A673 (cell line): Measurements from ENCODE around the gene CLASP1. TPM values are rescaled to one million over a fixed set of nuclear protein-coding genes. Genes with fewer than 3 reads are reported as not detected.
"Not testable (repeated sequence)": the region's sequence is repeated elsewhere in the genome, so short reads cannot be mapped to it uniquely, and the experiment has no call there.

Source experiments
- BruUV-seq: library from RNA; stranded (reverse); fragments of 400-500 nt; replicated peaks from 2 replicates; lab custom pipeline; 2021; lab: Mats Ljungman, UMichigan
- CTCF ChIA-PET: fragments of 300-600 bp; sonication (Branson Sonifier 250); formaldehyde crosslinking; loops from one replicate; lab custom pipeline; 2022; ENCODE audit warnings: antibody characterized with exemption; lab: Charles Lee
- POLR2A ChIA-PET: fragments of 300-600 bp; sonication (Branson Sonifier 250); formaldehyde crosslinking; loops from one replicate; lab custom pipeline; 2022; ENCODE audit warnings: antibody characterized with exemption; ENCODE audit not compliant: low non-redundant PET; lab: Charles Lee
- DNase-seq: peaks from one replicate; pipeline ENCODE4 v3.0.0-alpha.2; 2015; ENCODE audit warnings: low spot score
- H3K27ac ChIP-seq: fragments of 200-600 bp; sonication (generic); 2 replicates; pipeline ENCODE4 v1.5.1; 2016; ENCODE audit warnings: mixed run types, low read depth, mild to moderate bottlenecking, mixed read lengths, antibody characterized with exemption, low read length; ENCODE audit not compliant: poor library complexity, severe bottlenecking
- H3K27me3 ChIP-seq: fragments of 200-600 bp; sonication (generic); replicated peaks from 2 replicates; pipeline ENCODE4 v1.6.1; 2017; ENCODE audit warnings: mixed run types, low read depth, mild to moderate bottlenecking, mixed read lengths, antibody characterized with exemption, low read length; ENCODE audit not compliant: insufficient read depth, poor library complexity
- H3K36me3 ChIP-seq: fragments of 200-600 bp; sonication (generic); 2 replicates; pipeline ENCODE4 v1.6.1; 2016; ENCODE audit warnings: mixed run types, mild to moderate bottlenecking, mixed read lengths, antibody characterized with exemption, low read length; ENCODE audit not compliant: insufficient read depth, poor library complexity, severe bottlenecking
- H3K4me1 ChIP-seq: fragments of 200-600 bp; sonication (generic); 2 replicates; pipeline ENCODE4 v1.6.1; 2017; ENCODE audit warnings: mixed run types, mild to moderate bottlenecking, mixed read lengths, antibody characterized with exemption, low read length; ENCODE audit not compliant: insufficient read depth, poor library complexity, severe bottlenecking
- H3K4me3 ChIP-seq: fragments of 200-600 bp; sonication (generic); 2 replicates; pipeline ENCODE4 v1.5.1; 2016; ENCODE audit warnings: low read depth, mixed run types, mild to moderate bottlenecking, mixed read lengths, low read length; ENCODE audit not compliant: poor library complexity, severe bottlenecking
- H3K9me3 ChIP-seq: fragments of 200-600 bp; sonication (generic); 2 replicates; pipeline ENCODE4 v1.6.1; 2016; ENCODE audit warnings: mixed run types, low read depth, mild to moderate bottlenecking, mixed read lengths, antibody characterized with exemption, low read length; ENCODE audit not compliant: poor library complexity, severe bottlenecking
- CTCF ChIP-seq: fragments of 300-800, 200-600 bp; sonication (generic); conservative IDR thresholded peaks from 2 replicates; pipeline ENCODE4 v1.5.1; 2017; ENCODE audit warnings: low read depth, mild to moderate bottlenecking, antibody characterized with exemption, low read length, moderate library complexity, mixed read lengths
- EZH2 ChIP-seq: fragments of 200-600 bp; sonication (generic); IDR thresholded peaks from 2 replicates; pipeline ENCODE4 v1.6.1; 2017; ENCODE audit warnings: borderline replicate concordance, low read depth, mild to moderate bottlenecking, mixed read lengths, antibody characterized with exemption, low read length; ENCODE audit not compliant: poor library complexity, severe bottlenecking
- intact Hi-C: fragments of 100-400 bp; cut with micrococcal nuclease; formaldehyde crosslinking; loops from one replicate; pipeline ENCODE4 v1.10.0; 2022; ENCODE audit not compliant: unreplicated experiment
- total RNA-seq: library from RNA; stranded (reverse); gene quantifications from 2 replicates; pipeline ENCODE4 v1.2.3, GENCODE V29; 2021

The CLASP1 gene
- total RNA-seq, 1 experiment from 2014 or later, result 69.1 TPM

- no TSS peak for BruUV-seq
- ChIA-PET CTCF (interaction anchor here (0.6 kb wide), 1 partner anchor 39 kb away, joined by 4 read pairs; no protein-coding TSS in a partner anchor), POLR2A (no interaction called here)
- no peaks in the 10 kb centered on the region for H3K4me1 ChIP-seq
- no peak overlapping the region for H3K27ac ChIP-seq
- peaks cover 3% of the 10 kb centered on the region for H3K27me3 ChIP-seq
- DNase-seq, result no peak
- intact Hi-C loops, result no loop called here
- no peaks in the 10 kb centered on the region for H3K36me3 ChIP-seq
- H3K9me3 ChIP-seq, result no peaks in the 10 kb centered on the region
- TF ChIP-seq CTCF, result no peak
- no peak for TF ChIP-seq EZH2
- H3K4me3 ChIP-seq, result no peak overlapping the region
Observed at GRCh38 chr2:121298476-121298875, 350.8 kb downstream of the CLASP1 start.

GRCh38 chr2:121297866-121298265 is 351.4 kb downstream of the CLASP1 start:
- H3K27me3 ChIP-seq, BruUV-seq, POLR2A ChIA-PET, intact Hi-C loops, H3K4me1 ChIP-seq, H3K4me3 ChIP-seq, DNase-seq, H3K9me3 ChIP-seq, H3K27ac ChIP-seq, H3K36me3 ChIP-seq: not testable (repeated sequence)
- CTCF ChIA-PET, result interaction anchor here (0.6 kb wide), 2 partner anchors 40 to 143 kb away, joined by 3 to 4 read pairs; no protein-coding TSS in a partner anchor

GRCh38 chr2:121297217-121297830 is 351.9 kb downstream of the CLASP1 start:
- H3K27ac ChIP-seq, result no peak overlapping the region
- TF ChIP-seq EZH2 (no peak), CTCF (peak; percentile 79)
- H3K9me3 ChIP-seq, result no peaks in the 10 kb centered on the region
- BruUV-seq, result no TSS peak
- intact Hi-C loops, result no loop called here
- H3K4me1 ChIP-seq, result no peaks in the 10 kb centered on the region
- CTCF ChIA-PET, result interaction anchor here (0.6 kb wide), 1 partner anchor 143 kb away, joined by 3 read pairs; no protein-coding TSS in a partner anchor
- H3K4me3 ChIP-seq, result no peak overlapping the region
- H3K27me3 ChIP-seq, result no peaks in the 10 kb centered on the region
- no peaks in the 10 kb centered on the region for H3K36me3 ChIP-seq
- DNase-seq, result peak; percentile 68
- POLR2A ChIA-PET, result no interaction called here
